ENCODE measurements around the gene FOXK2. TPM values are rescaled to one million over a fixed set of nuclear protein-coding genes. Genes with fewer than 3 reads are reported as not detected.

The FOXK2 gene
- total RNA-seq, 2 experiments from 2014 or later, result 59.6 to 63.2 TPM

DNA sequence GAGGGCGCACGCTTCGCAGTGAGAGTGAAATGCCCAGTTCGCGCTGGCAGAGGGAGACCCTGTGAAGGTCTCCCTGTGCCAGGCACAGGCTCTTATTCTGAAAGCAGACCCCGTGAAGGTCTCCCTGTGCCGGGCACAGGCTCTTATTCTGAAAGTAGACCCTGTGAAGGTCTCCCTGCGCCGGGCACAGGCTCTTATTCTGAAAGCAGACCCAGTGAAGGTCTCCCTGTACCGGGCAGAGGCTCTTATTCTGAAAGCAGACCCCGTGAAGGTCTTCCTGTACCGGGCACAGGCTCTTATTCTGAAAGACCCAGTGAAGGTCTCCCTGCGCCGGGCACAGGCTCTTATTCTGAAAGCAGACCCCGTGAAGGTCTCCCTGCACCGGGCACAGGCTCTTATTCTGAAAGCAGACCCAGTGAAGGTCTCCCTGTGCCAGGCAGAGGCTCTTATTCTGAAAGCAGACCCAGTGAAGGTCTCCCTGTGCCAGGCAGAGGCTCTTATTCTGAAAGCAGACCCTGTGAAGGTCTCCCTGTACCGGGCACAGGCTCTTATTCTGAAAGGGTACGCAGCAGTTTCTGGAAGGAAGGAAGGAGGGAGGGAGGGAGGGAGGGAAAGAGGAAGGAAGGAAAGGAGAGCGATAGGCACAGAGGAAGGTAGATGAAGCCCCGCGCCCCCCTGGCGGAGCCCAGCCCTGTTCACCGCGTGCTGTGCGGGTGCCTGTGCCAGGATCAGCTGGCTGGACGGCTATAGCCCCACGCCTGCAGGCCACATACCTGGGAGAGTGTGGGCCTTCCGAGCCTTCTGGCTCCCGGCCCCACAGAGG, 73.4 kb downstream of the FOXK2 start:
- peak; percentile 80 for DNase-seq
- POLR2A ChIA-PET, result no interaction called here
- peak overlapping the region; percentile 72 for H3K4me3 Mint-ChIP-seq
- peaks cover 23% of the 10 kb centered on the region for H3K36me3 Mint-ChIP-seq (ENCODE audit: low read depth)
- no peaks in the 10 kb centered on the region for H3K9me3 Mint-ChIP-seq
- H3K4me1 Mint-ChIP-seq, result peaks cover 52% of the 10 kb centered on the region
- CTCF ChIA-PET, result interaction anchor here (1.7 kb wide), 1 partner anchor 11 kb away, joined by 6 read pairs; no protein-coding TSS in a partner anchor
- H3K27me3 Mint-ChIP-seq, result no peaks in the 10 kb centered on the region
- peak overlapping the region; percentile 95 for H3K27ac Mint-ChIP-seq

DNA sequence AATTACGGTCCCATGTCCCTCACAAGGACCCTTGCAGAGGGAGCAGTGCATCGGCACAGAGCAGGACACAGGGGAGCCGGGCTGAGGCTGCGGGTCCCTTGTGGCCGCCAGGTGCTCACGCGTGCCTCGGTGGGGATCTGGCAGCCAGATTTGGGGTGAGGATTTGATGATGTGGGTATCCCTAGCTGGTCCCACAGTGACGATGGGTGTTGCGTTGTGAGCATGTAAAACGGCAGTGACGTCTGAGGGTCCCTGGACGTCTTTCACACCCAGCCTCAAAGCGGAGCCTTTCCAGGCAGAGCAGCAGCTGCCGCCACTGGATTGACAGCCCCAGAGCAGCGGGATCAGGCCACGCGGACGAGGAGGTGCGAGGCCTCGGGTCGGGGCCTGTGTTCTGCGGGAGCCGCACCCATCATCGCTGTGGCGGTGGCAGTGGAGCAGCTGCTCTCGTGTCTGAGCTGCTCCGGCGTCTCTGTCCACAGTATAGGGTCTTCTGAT, 74.1 kb downstream of the FOXK2 start:
- Mint-ChIP-seq H3K4me3 (peak overlapping the region; percentile 72), H3K27me3 (no peaks in the 10 kb centered on the region), H3K4me1 (peaks cover 49% of the 10 kb centered on the region), H3K36me3 (ENCODE audit: low read depth) (peaks cover 24% of the 10 kb centered on the region), H3K9me3 (no peaks in the 10 kb centered on the region), H3K27ac (peak overlapping the region; percentile 95)
- ChIA-PET CTCF (interaction anchor here (0.6 kb wide), 1 partner anchor 314 kb away, joined by 4 read pairs; no protein-coding TSS in a partner anchor), POLR2A (no interaction called here)
- no peak for DNase-seq

GRCh38 chr17:82594571-82594970, 75.0 kb downstream of the FOXK2 start:
- Mint-ChIP-seq H3K4me1 (peaks cover 49% of the 10 kb centered on the region), H3K9me3 (no peaks in the 10 kb centered on the region), H3K36me3 (ENCODE audit: low read depth) (peaks cover 24% of the 10 kb centered on the region), H3K27ac (peak overlapping the region; percentile 88), H3K27me3 (no peaks in the 10 kb centered on the region), H3K4me3 (peak overlapping the region; percentile 72)
- POLR2A ChIA-PET, result no interaction called here
- CTCF ChIA-PET, result interaction anchor here (1.0 kb wide), 1 partner anchor 15 kb away, joined by 3 read pairs; no protein-coding TSS in a partner anchor
- DNase-seq, result no peak

DNA sequence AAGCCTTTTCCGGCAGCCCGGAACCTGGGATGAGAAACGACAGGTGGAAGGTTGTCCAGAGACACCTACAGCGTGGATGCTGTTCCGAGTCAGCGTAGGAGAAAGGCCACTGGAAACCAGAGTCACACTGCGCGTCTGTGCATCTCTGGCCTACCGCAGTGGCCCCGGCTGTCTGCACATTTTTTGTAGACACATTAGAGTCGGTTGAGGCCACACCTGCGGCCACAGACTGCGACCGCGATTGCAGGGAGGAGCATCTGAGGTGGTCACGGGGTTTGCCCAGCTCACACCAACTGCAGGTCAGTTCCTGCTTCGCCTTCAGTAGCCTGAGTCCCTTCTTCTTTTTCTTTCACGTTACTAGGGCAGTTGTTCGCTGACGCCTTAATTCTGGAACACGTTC, 76.4 kb downstream of the FOXK2 start:
- Mint-ChIP-seq H3K27me3 (no peaks in the 10 kb centered on the region), H3K4me3 (no peak overlapping the region), H3K9me3 (no peaks in the 10 kb centered on the region), H3K36me3 (ENCODE audit: low read depth) (peaks cover 25% of the 10 kb centered on the region), H3K27ac (no peak overlapping the region), H3K4me1 (peaks cover 42% of the 10 kb centered on the region)
- no peak for DNase-seq
- ChIA-PET POLR2A (no interaction called here), CTCF (no interaction called here)

DNA sequence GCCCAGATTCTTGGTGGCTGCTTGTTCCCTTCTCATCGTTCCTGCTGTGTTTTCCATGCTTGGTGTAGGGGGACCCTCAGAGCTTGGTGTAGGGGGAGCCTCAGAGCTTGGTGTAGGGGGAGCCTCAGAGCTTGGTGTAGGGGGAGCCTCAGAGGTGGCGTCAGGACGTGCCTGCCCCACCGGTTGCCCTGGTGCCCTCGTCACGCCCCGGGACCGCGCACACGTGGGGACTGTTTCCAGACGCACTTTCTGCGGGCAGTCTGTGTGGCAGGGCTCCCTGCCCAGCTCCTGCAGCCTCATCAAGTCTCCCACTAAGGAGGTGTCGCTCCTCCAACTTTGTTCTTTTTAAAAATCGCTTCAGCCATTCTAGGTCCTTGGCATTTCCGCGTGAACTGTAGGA, 76.8 kb downstream of the FOXK2 start:
- Mint-ChIP-seq H3K36me3 (ENCODE audit: low read depth) (peaks cover 29% of the 10 kb centered on the region), H3K4me3 (no peak overlapping the region), H3K9me3 (no peaks in the 10 kb centered on the region), H3K27me3 (no peaks in the 10 kb centered on the region), H3K4me1 (peaks cover 38% of the 10 kb centered on the region), H3K27ac (no peak overlapping the region)
- ChIA-PET POLR2A (no interaction called here), CTCF (no interaction called here)
- DNase-seq, result no peak

GRCh38 chr17:82596837-82597672, 77.5 kb downstream of the FOXK2 start:
- H3K36me3 Mint-ChIP-seq (ENCODE audit: low read depth), result peaks cover 36% of the 10 kb centered on the region
- POLR2A ChIA-PET, result no interaction called here
- CTCF ChIA-PET, result no interaction called here
- H3K4me3 Mint-ChIP-seq, result no peak overlapping the region
- no peaks in the 10 kb centered on the region for H3K27me3 Mint-ChIP-seq
- H3K4me1 Mint-ChIP-seq, result peaks cover 30% of the 10 kb centered on the region
- DNase-seq, result no peak
- H3K9me3 Mint-ChIP-seq, result no peaks in the 10 kb centered on the region
- H3K27ac Mint-ChIP-seq, result peak overlapping the region; percentile 31

DNA sequence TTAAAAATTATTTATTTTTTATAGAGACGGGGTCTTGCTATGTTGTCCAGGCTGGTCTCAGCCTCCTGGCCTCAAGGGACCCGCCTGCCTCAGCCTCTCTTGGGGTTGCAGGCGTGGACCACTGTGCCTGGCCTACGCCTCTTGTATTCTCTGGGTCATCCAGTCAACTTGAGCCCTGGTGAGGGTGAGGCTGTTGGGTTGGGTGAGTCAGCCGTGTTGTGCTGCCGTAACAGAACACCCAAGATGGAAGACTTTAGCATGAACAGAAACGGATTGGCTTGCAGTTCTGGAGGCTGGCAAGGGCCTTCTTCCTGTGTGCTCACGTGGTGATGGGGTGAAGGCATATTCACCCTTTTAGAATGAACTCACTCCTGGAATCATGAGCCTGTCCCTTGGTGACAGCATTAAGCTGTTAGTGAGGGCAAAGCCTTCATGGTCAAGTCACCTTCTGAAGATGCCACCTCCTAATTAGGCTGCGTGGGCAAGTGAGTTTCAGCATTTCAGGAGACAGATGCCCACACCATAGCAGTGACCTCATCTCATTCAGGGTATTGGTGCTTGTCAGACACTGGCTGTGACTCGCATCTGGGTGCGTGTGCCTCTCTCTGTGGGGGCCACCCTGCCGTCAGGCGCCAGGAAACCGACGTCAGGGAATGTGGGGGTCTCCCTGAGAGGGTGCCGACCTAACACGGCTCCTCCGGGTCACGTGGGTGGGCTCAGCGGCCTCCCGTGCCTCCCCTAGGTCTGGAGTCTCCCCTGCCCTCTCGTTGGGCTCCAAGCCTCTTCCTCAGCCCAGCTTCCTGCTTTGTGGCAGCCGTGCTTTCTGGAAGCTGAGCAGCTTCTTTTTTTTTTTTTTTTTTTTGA, 79.0 kb downstream of the FOXK2 start:
- Mint-ChIP-seq H3K4me1 (peaks cover 22% of the 10 kb centered on the region), H3K4me3 (no peak overlapping the region), H3K9me3 (no peaks in the 10 kb centered on the region), H3K27ac (no peak overlapping the region), H3K27me3 (no peaks in the 10 kb centered on the region), H3K36me3 (ENCODE audit: low read depth) (peaks cover 44% of the 10 kb centered on the region)
- ChIA-PET POLR2A (no interaction called here), CTCF (no interaction called here)
- DNase-seq, result no peak

- no peak for DNase-seq
- H3K9me3 Mint-ChIP-seq, result no peaks in the 10 kb centered on the region
- peak overlapping the region; percentile 19 for H3K27ac Mint-ChIP-seq
- H3K36me3 Mint-ChIP-seq (ENCODE audit: low read depth), result peaks cover 45% of the 10 kb centered on the region
- H3K4me1 Mint-ChIP-seq, result peaks cover 18% of the 10 kb centered on the region
- no peaks in the 10 kb centered on the region for H3K27me3 Mint-ChIP-seq
- ChIA-PET POLR2A (no interaction called here), CTCF (interaction anchor here (0.6 kb wide), 1 partner anchor 139 kb away, joined by 3 read pairs; no protein-coding TSS in a partner anchor)
- no peak overlapping the region for H3K4me3 Mint-ChIP-seq
Observed at GRCh38 chr17:82599674-82600661, 80.4 kb downstream of the FOXK2 start.

DNA sequence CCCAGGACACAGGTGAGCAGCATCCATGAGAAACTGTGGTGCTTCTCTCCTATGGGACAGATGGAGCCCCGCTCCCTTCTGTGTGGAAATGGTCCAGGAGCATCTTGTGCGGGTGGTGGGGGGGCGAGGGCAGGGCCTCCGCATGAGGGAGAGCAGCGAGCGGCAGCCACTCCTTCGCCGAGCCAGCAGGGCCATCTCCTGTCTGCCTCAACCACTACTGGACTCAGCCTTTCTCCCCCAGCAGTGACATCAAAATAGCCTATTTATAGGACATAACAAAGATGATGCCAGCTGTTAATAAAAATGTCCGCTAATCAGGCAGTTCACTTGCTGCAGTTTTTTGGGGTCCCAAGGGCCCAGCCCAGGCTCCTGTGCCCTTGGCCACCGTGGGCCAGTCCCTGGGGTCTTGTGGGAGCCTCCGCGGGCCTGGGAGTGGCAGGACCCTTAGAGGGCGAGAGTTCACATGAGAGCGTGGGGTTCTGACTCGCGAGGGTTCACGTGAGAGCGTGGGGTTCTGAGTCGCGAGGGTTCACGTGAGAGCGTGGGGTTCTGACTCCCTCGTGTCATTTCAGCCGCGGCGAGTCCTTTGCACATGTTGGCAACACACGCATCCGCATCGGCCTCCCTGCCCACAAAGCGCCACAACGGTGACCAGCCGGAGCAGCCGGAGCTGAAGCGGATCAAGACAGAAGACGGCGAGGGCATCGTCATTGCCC, 81.4 kb downstream of the FOXK2 start:
- H3K27ac Mint-ChIP-seq, result peak overlapping the region; percentile 46
- DNase-seq, result no peak
- POLR2A ChIA-PET, result no interaction called here
- peaks cover 16% of the 10 kb centered on the region for H3K4me1 Mint-ChIP-seq
- H3K4me3 Mint-ChIP-seq, result no peak overlapping the region
- H3K36me3 Mint-ChIP-seq (ENCODE audit: low read depth), result peaks cover 47% of the 10 kb centered on the region
- H3K9me3 Mint-ChIP-seq, result no peaks in the 10 kb centered on the region
- CTCF ChIA-PET, result no interaction called here
- H3K27me3 Mint-ChIP-seq, result no peaks in the 10 kb centered on the region

DNA sequence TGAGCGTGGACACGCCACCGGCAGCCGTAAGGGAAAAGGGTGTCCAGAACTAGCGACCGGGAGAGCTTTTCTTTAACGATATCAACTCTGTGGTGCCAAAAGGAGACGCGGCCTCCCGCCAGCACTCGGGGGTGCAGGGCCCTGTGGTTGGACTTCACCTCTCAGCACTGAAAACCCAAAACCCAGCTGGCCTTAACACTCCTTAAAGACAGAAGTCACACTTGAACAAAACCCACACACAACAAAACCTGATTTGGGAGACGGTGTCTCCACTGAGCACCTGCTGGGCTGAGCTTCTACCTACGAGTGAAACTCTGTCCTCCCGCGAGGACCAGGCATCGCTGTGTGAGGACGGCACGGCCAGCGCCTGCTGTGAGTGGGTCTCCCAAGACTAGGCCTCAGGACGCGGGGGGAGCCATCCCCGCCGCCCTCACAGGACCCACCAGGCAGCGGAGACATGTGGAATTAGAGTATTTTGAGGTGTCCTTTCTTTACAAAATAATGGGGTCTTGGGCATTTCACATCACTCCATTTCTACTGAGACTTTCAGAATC, 82.0 kb downstream of the FOXK2 start:
- no peaks in the 10 kb centered on the region for H3K27me3 Mint-ChIP-seq
- H3K36me3 Mint-ChIP-seq (ENCODE audit: low read depth), result peaks cover 45% of the 10 kb centered on the region
- ChIA-PET POLR2A (no interaction called here), CTCF (no interaction called here)
- peaks cover 16% of the 10 kb centered on the region for H3K4me1 Mint-ChIP-seq
- DNase-seq, result no peak
- no peak overlapping the region for H3K4me3 Mint-ChIP-seq
- no peaks in the 10 kb centered on the region for H3K9me3 Mint-ChIP-seq
- no peak overlapping the region for H3K27ac Mint-ChIP-seq

- no peak for DNase-seq
- ChIA-PET POLR2A (no interaction called here), CTCF (interaction anchor here (0.6 to 1.9 kb wide), 2 partner anchors 10 to 16 kb away, joined by 3 to 6 read pairs; no protein-coding TSS in a partner anchor)
- H3K4me1 Mint-ChIP-seq, result peaks cover 16% of the 10 kb centered on the region
- no peak overlapping the region for H3K4me3 Mint-ChIP-seq
- H3K9me3 Mint-ChIP-seq, result no peaks in the 10 kb centered on the region
- no peak overlapping the region for H3K27ac Mint-ChIP-seq
- no peaks in the 10 kb centered on the region for H3K27me3 Mint-ChIP-seq
- peaks cover 43% of the 10 kb centered on the region for H3K36me3 Mint-ChIP-seq (ENCODE audit: low read depth)
Observed at GRCh38 chr17:82602487-82602886, 83.0 kb downstream of the FOXK2 start.

Measured in activated CD4-positive, alpha-beta T cell treated with anti-CD3 and anti-CD28 coated beads, Interleukin-2, amount 10 ng/mL, durations not matched to agents 7 days and 5 days (primary cell).